Natural killer cell (primary cell): ENCODE results near the gene INSL4. TPM values are rescaled to one million over a fixed set of nuclear protein-coding genes. Genes with fewer than 3 reads are reported as not detected.

Source experiments
- ATAC-seq, 3 donors: fragments of 150-1000 bp in 2 of 3; fragments of 200-7000 bp in 1 of 3; cut with Tn5 transposase; 1 replicate in 1 of 3; 2 replicates in 2 of 3; pipeline ENCODE4 v1.10.0; 2021; ENCODE audit warnings: mild to moderate bottlenecking in 2 of 3, moderate library complexity in 2 of 3
- DNase-seq, 2 donors: peaks; one replicate each; pipeline versions ENCODE4 v3.0.0 to v3.0.0-alpha.2; 2013 to 2021; ENCODE audit warnings: mixed read lengths in 1 of 2
- H3K27ac ChIP-seq: one replicate; pipeline ENCODE4 v1.5.1; 2013; ENCODE audit warnings: mild to moderate bottlenecking, low read length
- H3K27me3 ChIP-seq: one replicate; pipeline ENCODE4 v1.6.1; 2013; ENCODE audit warnings: low read length; ENCODE audit not compliant: control insufficient read depth, insufficient read depth
- H3K36me3 ChIP-seq: one replicate; pipeline ENCODE4 v1.6.1; 2013; ENCODE audit warnings: low read length; ENCODE audit not compliant: control insufficient read depth, insufficient read depth
- H3K4me1 ChIP-seq: one replicate; pipeline ENCODE4 v1.6.1; 2013; ENCODE audit warnings: low read length; ENCODE audit not compliant: control insufficient read depth, insufficient read depth
- H3K4me3 ChIP-seq: one replicate; pipeline ENCODE4 v1.5.1; 2013; ENCODE audit warnings: low read length
- H3K9me3 ChIP-seq: one replicate; pipeline ENCODE4 v1.6.1; 2013; ENCODE audit warnings: low read length; ENCODE audit not compliant: control insufficient read depth, insufficient read depth
- H3K27ac Mint-ChIP-seq, 2 donors: one replicate each; pipeline ENCODE4 v1.8.0; 2022; ENCODE audit warnings: mild to moderate bottlenecking in 2 of 2, mixed read lengths in 2 of 2, moderate library complexity in 1 of 2
- H3K27me3 Mint-ChIP-seq, 2 donors: one replicate each; pipeline ENCODE4 v1.8.0; 2022; ENCODE audit warnings: low read depth in 2 of 2, mixed read lengths in 2 of 2
- H3K36me3 Mint-ChIP-seq: one replicate; pipeline ENCODE4 v1.8.0; 2022; ENCODE audit warnings: mixed read lengths
- H3K4me1 Mint-ChIP-seq, 2 donors: one replicate each; pipeline ENCODE4 v1.8.0; 2022; ENCODE audit warnings: mixed read lengths in 2 of 2
- H3K4me3 Mint-ChIP-seq: one replicate; pipeline ENCODE4 v1.8.0; 2022; ENCODE audit warnings: mild to moderate bottlenecking, moderate library complexity, mixed read lengths
- H3K9me3 Mint-ChIP-seq, 2 donors: one replicate each; pipeline ENCODE4 v1.8.0; 2022; ENCODE audit warnings: mixed read lengths in 2 of 2
- CTCF ChIP-seq: fragments of 200-600 bp; IDR thresholded peaks from one replicate; pipeline ENCODE4 v1.8.0; 2022; ENCODE audit warnings: antibody characterized with exemption
- WGBS: methylation state at CpG from one replicate; pipeline ENCODE4 v1.1.7; 2013; ENCODE audit warnings: missing lambda C conversion rate; ENCODE audit not compliant: insufficient coverage; 5-methylcytosine and 5-hydroxymethylcytosine counted together
- intact Hi-C: fragments of 100-400 bp; cut with micrococcal nuclease; formaldehyde crosslinking; loops from one replicate; pipeline ENCODE4 v1.14.2; 2022
- total RNA-seq, 4 donors: library from RNA; stranded (reverse); fragments of 120-200 nt in 1 of 4; gene quantifications; one replicate each; pipeline versions ENCODE4 v1.2.3 to v1.2.4, GENCODE V29; 2013 to 2022

Gene INSL4
- total RNA-seq, 3 donors from 2014 or later (not counting 1 experiment from before 2014, with no cell fraction given) = not detected

GRCh38 chr9:5263351-5264218 lies 32.4 kb downstream of the INSL4 start:
- Mint-ChIP-seq H3K27me3 (peaks cover 0 to 2% of the 10 kb centered on the region in 2 donors), H3K36me3 (no peaks in the 10 kb centered on the region), H3K4me3 (no peak overlapping the region), H3K27ac (no peak overlapping the region), H3K9me3 (peaks cover 0 to 2% of the 10 kb centered on the region in 2 donors), H3K4me1 (peaks cover 0 to 4% of the 10 kb centered on the region in 2 donors)
- Histone ChIP-seq H3K36me3 (no peaks in the 10 kb centered on the region), H3K4me3 (no peak overlapping the region), H3K9me3 (no peaks in the 10 kb centered on the region), H3K27ac (no peak overlapping the region), H3K4me1 (no peaks in the 10 kb centered on the region), H3K27me3 (no peaks in the 10 kb centered on the region)
- WGBS = 58% methylated on average over 5 of the region's 5 CpGs
- no peak for TF ChIP-seq CTCF
- ATAC-seq = no peak
- DNase-seq = peak in 1 of 2 donors; percentile 35
- intact Hi-C loops = no loop called here

- Mint-ChIP-seq H3K4me3 (no peak overlapping the region), H3K9me3 (peaks cover 0 to 2% of the 10 kb centered on the region in 2 donors), H3K4me1 (peaks cover 0 to 4% of the 10 kb centered on the region in 2 donors), H3K27ac (no peak overlapping the region), H3K27me3 (peaks cover 0 to 2% of the 10 kb centered on the region in 2 donors), H3K36me3 (no peaks in the 10 kb centered on the region)
- Histone ChIP-seq H3K4me1 (no peaks in the 10 kb centered on the region), H3K27ac (no peak overlapping the region), H3K36me3 (no peaks in the 10 kb centered on the region), H3K27me3 (no peaks in the 10 kb centered on the region), H3K9me3 (no peaks in the 10 kb centered on the region), H3K4me3 (no peak overlapping the region)
- TF ChIP-seq CTCF = no peak
- no peak for ATAC-seq
- DNase-seq = no peak
- intact Hi-C loops = no loop called here
These were observed 33.0 kb downstream of the INSL4 start for GRCh38 chr9:5264219-5264595.

GRCh38 chr9:5265939-5266338 lies 34.7 kb downstream of the INSL4 start:
- TF ChIP-seq CTCF = no peak
- Mint-ChIP-seq H3K27me3 (no peaks in the 10 kb centered on the region), H3K4me3 (no peak overlapping the region), H3K9me3 (no peaks in the 10 kb centered on the region), H3K36me3 (no peaks in the 10 kb centered on the region), H3K4me1 (peaks cover 0 to 4% of the 10 kb centered on the region in 2 donors), H3K27ac (no peak overlapping the region)
- ATAC-seq (no peak), DNase-seq (no peak)
- Histone ChIP-seq H3K4me3 (no peak overlapping the region), H3K27ac (no peak overlapping the region), H3K9me3 (no peaks in the 10 kb centered on the region), H3K27me3 (no peaks in the 10 kb centered on the region), H3K4me1 (no peaks in the 10 kb centered on the region), H3K36me3 (no peaks in the 10 kb centered on the region)
- intact Hi-C loops = no loop called here
- WGBS = 86% methylated on average over 1 of the region's 1 CpG
